GM12878 (cell line): Measurements from ENCODE around the gene SHFL. TPM values are rescaled to one million over a fixed set of nuclear protein-coding genes. Genes with fewer than 3 reads are reported as not detected.
A peak's percentile ranks its signal among the peaks of the same experiment; 100 is the strongest.

Source experiments
- ATAC-seq: fragments of 200-7000 bp; cut with Tn5 transposase; 3 replicates; pipeline ENCODE4 v1.9.1; 2020; ENCODE audit warnings: mild to moderate bottlenecking, moderate library complexity
- BruUV-seq: library from RNA; stranded (reverse); fragments of 400-500 nt; replicated peaks from 2 replicates; lab custom pipeline; 2021; lab: Mats Ljungman, UMichigan
- CTCF ChIA-PET: fragments of 300-600 bp; sonication (Branson Sonifier 250); formaldehyde crosslinking; extraction: SDS; loops from one replicate; lab custom pipeline; 2021; ENCODE audit warnings: inconsistent platforms; lab: Yijun Ruan, JAX
- POLR2A ChIA-PET: fragments of 350-600 bp; formaldehyde crosslinking; extraction: SDS; loops from one replicate; lab custom pipeline; 2021; ENCODE audit warnings: inconsistent platforms; lab: Charles Lee
- RAD21 ChIA-PET: fragments of 300-600 bp; sonication (Branson Sonifier 250); formaldehyde crosslinking; loops from one replicate; lab custom pipeline; 2023; ENCODE audit warnings: antibody characterized with exemption; ENCODE audit not compliant: unreplicated experiment; lab: Charles Lee
- SMC1A ChIA-PET: fragments of 300-600 bp; sonication (Branson Sonifier 250); formaldehyde crosslinking; loops from one replicate; lab custom pipeline; 2023; ENCODE audit not compliant: unreplicated experiment, uncharacterized antibody; lab: Charles Lee
- DNase-seq: peaks from one replicate; pipeline ENCODE4 v3.0.0-alpha.2; 2011; ENCODE audit warnings: low read depth, low spot score
- FAIRE-seq: peaks from 3 replicates; lab custom pipeline; 2011; peaks lifted over from hg19 to GRCh38; lab: Jason Lieb, UNC
- H2AFZ ChIP-seq: 2 replicates; pipeline ENCODE4 v1.6.0; 2011; ENCODE audit warnings: low read depth, low read length, control low read depth; ENCODE audit not compliant: control insufficient read depth
- H3K27ac ChIP-seq: 2 replicates; pipeline ENCODE4 v1.5.1; 2011; ENCODE audit warnings: control low read depth; ENCODE audit not compliant: control insufficient read depth, insufficient read depth
- H3K27me3 ChIP-seq, 2 experiments: replicated peaks in 1 of 2; 2 replicates each; pipeline versions ENCODE4 v1.6.0 to v1.6.1; 2011; ENCODE audit warnings: low read length in 1 of 2; ENCODE audit not compliant: control insufficient read depth in 2 of 2, insufficient read depth in 2 of 2
- H3K36me3 ChIP-seq, 2 experiments: 2 replicates each; pipeline ENCODE4 v1.5.1; 2011; ENCODE audit warnings: low read length in 1 of 2; ENCODE audit not compliant: control insufficient read depth in 2 of 2, insufficient read depth in 2 of 2
- H3K4me1 ChIP-seq: 2 replicates; pipeline ENCODE4 v1.6.1; 2011; ENCODE audit warnings: mild to moderate bottlenecking, low read length, moderate library complexity, mixed read lengths; ENCODE audit not compliant: control insufficient read depth, insufficient read depth
- H3K4me2 ChIP-seq: 2 replicates; pipeline ENCODE4 v1.6.0; 2011; ENCODE audit warnings: control low read depth; ENCODE audit not compliant: control insufficient read depth, insufficient read depth
- H3K4me3 ChIP-seq: fragments of 200-600 bp; sonication (generic); 2 replicates; pipeline ENCODE4 v1.5.1; 2016
- H3K79me2 ChIP-seq: 2 replicates; pipeline ENCODE4 v1.6.0; 2011; ENCODE audit warnings: low read length; ENCODE audit not compliant: control insufficient read depth, insufficient read depth
- H3K9ac ChIP-seq: 2 replicates; pipeline ENCODE4 v1.8.0; 2011; ENCODE audit warnings: low read length, control low read depth, mixed read lengths; ENCODE audit not compliant: control insufficient read depth, insufficient read depth
- H3K9me3 ChIP-seq: replicated peaks from 3 replicates; pipeline ENCODE4 v1.5.1; 2011; ENCODE audit warnings: mild to moderate bottlenecking, low read length; ENCODE audit not compliant: control insufficient read depth, insufficient read depth
- H4K20me1 ChIP-seq: 2 replicates; pipeline ENCODE4 v1.6.0; 2011; ENCODE audit not compliant: control insufficient read depth, insufficient read depth
- CREM ChIP-seq: IDR thresholded peaks from 2 replicates; pipeline ENCODE4 v1.6.1; 2014; ENCODE audit warnings: antibody characterized with exemption, low read depth
- POLR2A ChIP-seq: IDR thresholded peaks from 2 replicates; pipeline ENCODE4 v1.6.1; 2011; ENCODE audit warnings: low read depth, mild to moderate bottlenecking, low read length
- POU2F2 ChIP-seq: IDR thresholded peaks from 3 replicates; pipeline ENCODE4 v1.6.1; 2011; ENCODE audit warnings: low read depth, mild to moderate bottlenecking, low read length, borderline replicate concordance
- RCOR1 ChIP-seq: conservative IDR thresholded peaks from 2 replicates; pipeline ENCODE4 v1.6.1; 2012; ENCODE audit warnings: low read depth, low read length, improper control_type of control experiment
- USF2 ChIP-seq: IDR thresholded peaks from 2 replicates; pipeline ENCODE4 v1.6.1; 2011; ENCODE audit warnings: low read depth, low read length, improper control_type of control experiment, borderline replicate concordance
- ZNF207 ChIP-seq: fragments of 450-650 bp; IDR thresholded peaks from 2 replicates; pipeline ENCODE4 v1.6.1; 2014; ENCODE audit warnings: antibody characterized with exemption, mild to moderate bottlenecking, borderline replicate concordance
- WGBS: methylation state at CpG from one replicate; pipeline ENCODE4 v1.1.6; 2016; ENCODE audit warnings: low lambda C conversion rate; ENCODE audit not compliant: insufficient replicate concordance, insufficient coverage; ENCODE audit errors: missing lambda C conversion rate; 5-methylcytosine and 5-hydroxymethylcytosine counted together
- in situ Hi-C: fragments of 300-500 bp; cut with MboI; formaldehyde crosslinking; loops from 9 replicates; pipeline ENCODE4 v1.14.3; 2018; ENCODE audit warnings: mixed read lengths
- intact Hi-C: fragments of 100-400 bp; cut with micrococcal nuclease; formaldehyde crosslinking; loops from one replicate; pipeline ENCODE4 v1.14.2; 2022; ENCODE audit not compliant: unreplicated experiment
- polyA plus RNA-seq, 11 experiments: library from polyadenylated mRNA; depleted of rRNA in 4 of 11; unstranded in 6 of 11; stranded (reverse) in 5 of 11; fragments of >200 nt; fragmentation: Nextera tagmentation in 4 of 11; fragmentation: Illumina TruSeq in 1 of 11; extraction: Ambion mirVana in 4 of 11; extraction: Trizol in 1 of 11; gene quantifications; 1 replicate in 1 of 11; 2 replicates in 10 of 11; pipeline versions ENCODE4 v1.2.1 to v1.2.3, GENCODE V29; 2011 to 2016; ENCODE audit warnings: inconsistent platforms in 2 of 11, missing spikeins in 2 of 11, low read depth in 1 of 11
- total RNA-seq, 4 experiments: library from RNA; depleted of rRNA in 3 of 4; stranded (reverse); fragments of >200 nt in 3 of 4; fragmentation: Illumina TruSeq in 1 of 4; extraction: Trizol in 1 of 4; gene quantifications; 2 replicates each; pipeline versions ENCODE4 v1.2.1 to v1.2.3, GENCODE V29; 2013 to 2021

Gene SHFL
- total and polyA plus RNA-seq, 10 of the 15 experiments (the other 5 are each of a cell fraction or from before 2014, with no cell fraction given): 8.0 to 83.8 (median 40.7) TPM

- TF ChIP-seq ZNF207 (no peak), RCOR1 (no peak), POU2F2 (no peak), USF2 (no peak)
Observed at GRCh38 chr19:10107817-10108367, 21.8 kb downstream of the SHFL start (continued).

- H3K79me2 ChIP-seq: peaks cover 61% of the 10 kb centered on the region
- H3K36me3 ChIP-seq: peaks cover 18 to 39% of the 10 kb centered on the region in 2 experiments; a peak in 3 of 4 replicates
- no peak for DNase-seq
- no peak for FAIRE-seq
- intact Hi-C loops (loop anchor here (10.0 kb wide), 1 partner anchor 275 kb away; the partner anchor contains the start of gene TYK2), in situ Hi-C loops (no loop called here)
- RAD21 ChIA-PET: no interaction called here
- no peak overlapping the region for H3K4me3 ChIP-seq
- H4K20me1 ChIP-seq: no peaks in the 10 kb centered on the region
- TF ChIP-seq CREM: no peak
- 0 out of 2 replicates have a peak, but pooled peaks have one; percentile 14 for TF ChIP-seq POLR2A
- ATAC-seq: no peak
- H3K27ac ChIP-seq: no peak overlapping the region
- H3K27me3 ChIP-seq: no peaks in the 10 kb centered on the region
- BruUV-seq: no TSS peak
- 92% methylated on average over 14 of the region's 14 CpGs for WGBS
- peak overlapping the region; percentile 28 for H3K4me2 ChIP-seq
- no peak overlapping the region; the same call in 1 of the 2 replicates for H3K9ac ChIP-seq
- POLR2A ChIA-PET: interaction anchor here (0.6 to 2.6 kb wide), 6 partner anchors 10 to 180 kb away, joined by 3 to 18 read pairs (median 4); no protein-coding TSS in a partner anchor
- SMC1A ChIA-PET: interaction anchor here (11.4 kb wide), 1 partner anchor 10 kb away, joined by 150 read pairs; the partner anchor contains the start of gene ANGPTL6
- CTCF ChIA-PET: interaction anchor here (9.8 kb wide), 1 partner anchor 9 kb away, joined by 171 read pairs; the partner anchor contains the start of gene ANGPTL6
- no peaks in the 10 kb centered on the region for H3K9me3 ChIP-seq
- H2AFZ ChIP-seq: no peak overlapping the region
- H3K4me1 ChIP-seq: peaks cover 56% of the 10 kb centered on the region
Observed at GRCh38 chr19:10109528-10109927, 23.4 kb downstream of the SHFL start.
